ENCODE measurements around the gene LRIT2.

Gene LRIT2

GRCh38 chr10:84269162-84269561 lies 43.8 kb upstream of the LRIT2 start:
- H3K4me1 ChIP-seq (ENCODE audit: control insufficient read depth, low read length), result no peaks in the 10 kb centered on the region
- peaks cover 15% of the 10 kb centered on the region for H3K27me3 ChIP-seq (ENCODE audit: control insufficient read depth, low read length)
- no peaks in the 10 kb centered on the region for H3F3A ChIP-seq (ENCODE audit: control insufficient read depth, insufficient read depth)
- no peak overlapping the region for H3K27ac ChIP-seq (ENCODE audit: low read depth, low read length)
- H3K79me2 ChIP-seq (ENCODE audit: control insufficient read depth, low read length), result no peaks in the 10 kb centered on the region
- no peaks in the 10 kb centered on the region for H4K20me1 ChIP-seq (ENCODE audit: control insufficient read depth, insufficient read depth, low read depth, low read length)
- H3K4me3 ChIP-seq (ENCODE audit: low read length), result no peak overlapping the region
- H3K4me2 ChIP-seq (ENCODE audit: low read length), result no peak overlapping the region
- no peaks in the 10 kb centered on the region for H3K9me2 ChIP-seq (replicated peaks; ENCODE audit: control insufficient read depth, low read length)
- TF ChIP-seq CTCF (IDR thresholded peaks at IDR 0.05; ENCODE audit: low read depth, low read length, poor library complexity, severe bottlenecking) (no peak), EZH2phosphoT487 (IDR thresholded peaks at IDR 0.05; ENCODE audit: borderline replicate concordance, low read length) (no peak)
- no peaks in the 10 kb centered on the region for H3K9me3 ChIP-seq (ENCODE audit: control insufficient read depth, insufficient read depth, low read length)
- no peaks in the 10 kb centered on the region for H3K36me3 ChIP-seq (ENCODE audit: control insufficient read depth, low read length)

DNA sequence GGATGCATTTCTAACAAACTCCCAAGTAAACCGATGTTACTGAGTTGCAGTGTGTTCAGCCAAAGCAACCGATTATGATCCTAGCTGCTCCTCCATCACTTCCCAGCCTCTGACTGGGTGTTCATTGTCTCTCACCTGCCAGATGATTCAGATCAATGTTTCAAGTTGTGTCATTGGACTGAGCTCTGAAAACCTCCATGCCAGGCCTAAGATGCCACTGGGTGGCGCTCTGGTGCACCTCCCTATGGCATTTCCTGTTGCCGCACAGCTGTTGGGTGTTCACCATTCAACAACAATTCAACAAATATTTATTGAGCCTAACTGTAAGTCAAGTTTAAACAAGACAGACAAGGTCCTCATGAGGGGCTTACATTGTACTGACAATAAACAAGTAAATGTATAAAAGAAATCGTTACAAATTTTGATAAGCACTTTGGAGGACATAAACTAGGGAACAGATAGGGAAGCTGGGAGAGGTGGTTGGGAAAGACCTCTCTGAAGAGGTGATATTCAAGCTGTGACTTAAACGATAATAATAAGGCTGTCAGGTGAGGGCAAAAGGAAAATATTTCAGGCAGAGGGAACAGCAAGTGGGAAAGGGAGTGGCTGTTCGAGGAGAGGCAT lies 42.3 kb upstream of the LRIT2 start:
- TF ChIP-seq CTCF (IDR thresholded peaks at IDR 0.05; ENCODE audit: low read depth, low read length, poor library complexity, severe bottlenecking) (peak; percentile 79), EZH2phosphoT487 (IDR thresholded peaks at IDR 0.05; ENCODE audit: borderline replicate concordance, low read length) (no peak)
- no peaks in the 10 kb centered on the region for H3K9me2 ChIP-seq (replicated peaks; ENCODE audit: control insufficient read depth, low read length)

GRCh38 chr10:84265418-84265817 lies 40.1 kb upstream of the LRIT2 start:
- H3F3A ChIP-seq (ENCODE audit: control insufficient read depth, insufficient read depth), result no peaks in the 10 kb centered on the region
- TF ChIP-seq EZH2phosphoT487 (IDR thresholded peaks at IDR 0.05; ENCODE audit: borderline replicate concordance, low read length) (no peak), CTCF (IDR thresholded peaks at IDR 0.05; ENCODE audit: low read depth, low read length, poor library complexity, severe bottlenecking) (no peak)
- no peaks in the 10 kb centered on the region for H3K36me3 ChIP-seq (ENCODE audit: control insufficient read depth, low read length)

More for the DNA sequence above, 42.3 kb upstream of the LRIT2 start:
- Histone ChIP-seq H3K27ac (ENCODE audit: low read depth, low read length) (no peak overlapping the region), H3K4me3 (ENCODE audit: low read length) (no peak overlapping the region), H3F3A (ENCODE audit: control insufficient read depth, insufficient read depth) (no peaks in the 10 kb centered on the region), H3K27me3 (ENCODE audit: control insufficient read depth, low read length) (peaks cover 16% of the 10 kb centered on the region), H4K20me1 (ENCODE audit: control insufficient read depth, insufficient read depth, low read depth, low read length) (no peaks in the 10 kb centered on the region), H3K4me2 (ENCODE audit: low read length) (no peak overlapping the region), H3K36me3 (ENCODE audit: control insufficient read depth, low read length) (no peaks in the 10 kb centered on the region), H3K4me1 (ENCODE audit: control insufficient read depth, low read length) (no peaks in the 10 kb centered on the region), H3K79me2 (ENCODE audit: control insufficient read depth, low read length) (no peaks in the 10 kb centered on the region), H3K9me3 (ENCODE audit: control insufficient read depth, insufficient read depth, low read length) (no peaks in the 10 kb centered on the region)

More at GRCh38 chr10:84265418-84265817, 40.1 kb upstream of the LRIT2 start:
- H3K4me2 ChIP-seq (ENCODE audit: low read length), result no peak overlapping the region
- no peaks in the 10 kb centered on the region for H3K4me1 ChIP-seq (ENCODE audit: control insufficient read depth, low read length)
- no peaks in the 10 kb centered on the region for H3K79me2 ChIP-seq (ENCODE audit: control insufficient read depth, low read length)
- H4K20me1 ChIP-seq (ENCODE audit: control insufficient read depth, insufficient read depth, low read depth, low read length), result no peaks in the 10 kb centered on the region
- H3K27me3 ChIP-seq (ENCODE audit: control insufficient read depth, low read length), result peaks cover 11% of the 10 kb centered on the region
- no peak overlapping the region for H3K27ac ChIP-seq (ENCODE audit: low read depth, low read length)
- H3K9me2 ChIP-seq (replicated peaks; ENCODE audit: control insufficient read depth, low read length), result no peaks in the 10 kb centered on the region
- H3K4me3 ChIP-seq (ENCODE audit: low read length), result no peak overlapping the region
- H3K9me3 ChIP-seq (ENCODE audit: control insufficient read depth, insufficient read depth, low read length), result no peaks in the 10 kb centered on the region

All from DOHH2 (cell line).